GM19397 (cell line): ENCODE data around the gene MUC5AC.
"Not testable (repeated sequence)": the region's sequence is repeated elsewhere in the genome, so short reads cannot be mapped to it uniquely, and the experiment has no call there.

Experiments used
- ATAC-seq: cut with Tn5 transposase; IDR thresholded peaks from one replicate; pipeline ENCODE4 v1.9.1; 2021; ENCODE audit warnings: mild to moderate bottlenecking, moderate library complexity; ENCODE audit not compliant: unreplicated experiment

MUC5AC gene

GRCh38 chr11:1247026-1247425 is 89.3 kb downstream of the MUC5AC start:
- not testable (repeated sequence) for ATAC-seq

- not testable (repeated sequence) for ATAC-seq
Measured at GRCh38 chr11:1248951-1249350, 91.2 kb downstream of the MUC5AC start.

GRCh38 chr11:1250411-1250810 is 92.7 kb downstream of the MUC5AC start:
- ATAC-seq: not testable (repeated sequence)
